Endothelial cell of umbilical vein (primary cell): Measurements from ENCODE around the gene EPS8. TPM values are rescaled to one million over a fixed set of nuclear protein-coding genes. Genes with fewer than 3 reads are reported as not detected.

Source experiments
- BruUV-seq: library from RNA; stranded (reverse); fragments of 400-500 nt; replicated peaks from 2 replicates; lab custom pipeline; 2021; lab: Mats Ljungman, UMichigan
- CTCF ChIA-PET: fragments of 300-600, 350-600 bp; sonication (Branson Sonifier 250); formaldehyde crosslinking; loops from one replicate; lab custom pipeline; 2021; ENCODE audit warnings: antibody characterized with exemption, inconsistent platforms; lab: Charles Lee
- POLR2A ChIA-PET: fragments of 300-600, 350-600 bp; sonication (Branson Sonifier 250); formaldehyde crosslinking; loops from one replicate; lab custom pipeline; 2021; ENCODE audit warnings: antibody characterized with exemption, inconsistent platforms; lab: Charles Lee
- DNase-seq: peaks from one replicate; pipeline ENCODE4 v3.0.0-alpha.2; 2011; ENCODE audit warnings: low read depth, low spot score
- FAIRE-seq: peaks from 2 replicates; lab custom pipeline; 2011; peaks lifted over from hg19 to GRCh38; lab: Jason Lieb, UNC
- H2AFZ ChIP-seq: 2 replicates; pipeline ENCODE4 v1.6.0; 2012; ENCODE audit warnings: low read depth, low read length, control low read depth, inconsistent platforms
- H3K27ac ChIP-seq: 2 replicates; pipeline ENCODE4 v1.5.1; 2011; ENCODE audit warnings: low read depth, mild to moderate bottlenecking, control low read depth, low read length, moderate library complexity; ENCODE audit not compliant: insufficient read depth
- H3K27me3 ChIP-seq, 2 experiments: 2 replicates each; pipeline versions ENCODE4 v1.6.0 to v1.6.1; 2011; ENCODE audit warnings: low read length in 2 of 2, mixed read lengths in 1 of 2; ENCODE audit not compliant: control insufficient read depth in 2 of 2, insufficient read depth in 2 of 2
- H3K36me3 ChIP-seq, 2 experiments: 2 replicates in 1 of 2; 3 replicates in 1 of 2; pipeline ENCODE4 v1.5.1; 2011; ENCODE audit warnings: low read length in 2 of 2, mild to moderate bottlenecking in 1 of 2, moderate library complexity in 1 of 2; ENCODE audit not compliant: control insufficient read depth in 2 of 2, insufficient read depth in 2 of 2; ENCODE audit errors: extremely low read depth in 1 of 2
- H3K4me1 ChIP-seq: 3 replicates; pipeline ENCODE4 v1.5.1; 2011; ENCODE audit warnings: mild to moderate bottlenecking, low read length; ENCODE audit not compliant: control insufficient read depth, insufficient read depth; ENCODE audit errors: extremely low read depth
- H3K4me2 ChIP-seq: 2 replicates; pipeline ENCODE4 v1.6.1; 2011; ENCODE audit warnings: low read length, control low read depth, mixed read lengths; ENCODE audit not compliant: insufficient read depth
- H3K4me3 ChIP-seq, 3 experiments: fragments of 200-600 bp in 1 of 3; sonication (generic), shearing (Covaris generic) in 1 of 3; replicated peaks in 1 of 3; 2 replicates each; pipeline ENCODE4 v1.5.1; 2011 to 2016; ENCODE audit warnings: control low read depth in 3 of 3, low read length in 3 of 3, mild to moderate bottlenecking in 2 of 3, inconsistent platforms in 1 of 3, low read depth in 1 of 3, moderate library complexity in 1 of 3; ENCODE audit not compliant: insufficient read depth in 1 of 3
- H3K79me2 ChIP-seq: 2 replicates; pipeline ENCODE4 v1.6.0; 2012; ENCODE audit warnings: low read length, inconsistent platforms; ENCODE audit not compliant: control insufficient read depth, insufficient read depth
- H3K9ac ChIP-seq: replicated peaks from 2 replicates; pipeline ENCODE3; 2011; ENCODE audit warnings: low read length, control low read depth; ENCODE audit not compliant: insufficient read depth; ENCODE audit errors: extremely low read depth
- H3K9me1 ChIP-seq: replicated peaks from 3 replicates; pipeline ENCODE4 v1.6.0; 2011; ENCODE audit warnings: mild to moderate bottlenecking, low read length; ENCODE audit not compliant: control insufficient read depth, insufficient read depth; ENCODE audit errors: extremely low read depth
- H3K9me3 ChIP-seq: replicated peaks from 2 replicates; pipeline ENCODE4 v1.5.1; 2012; ENCODE audit warnings: low read length, inconsistent platforms; ENCODE audit not compliant: control insufficient read depth, insufficient read depth
- H4K20me1 ChIP-seq: replicated peaks from 2 replicates; pipeline ENCODE3; 2011; ENCODE audit warnings: mild to moderate bottlenecking, low read length; ENCODE audit not compliant: control insufficient read depth, insufficient read depth; ENCODE audit errors: extremely low read depth
- EZH2 ChIP-seq: IDR thresholded peaks from 2 replicates; pipeline ENCODE4 v1.6.1; 2012; ENCODE audit warnings: borderline replicate concordance, low read depth, mild to moderate bottlenecking, moderate library complexity, low read length, inconsistent platforms; ENCODE audit not compliant: severe bottlenecking
- FOS ChIP-seq: IDR thresholded peaks from 2 replicates; pipeline ENCODE4 v1.6.1; 2011; ENCODE audit warnings: mild to moderate bottlenecking, low read length, moderate library complexity, borderline replicate concordance; ENCODE audit not compliant: insufficient read depth
- POLR2A ChIP-seq: IDR thresholded peaks from 2 replicates; pipeline ENCODE4 v1.6.1; 2012; ENCODE audit warnings: low read depth, mild to moderate bottlenecking, control low read depth, low read length
- dilution Hi-C: fragments of 300-500 bp; cut with MboI; formaldehyde crosslinking; loops from one replicate; pipeline ENCODE4 v1.15.0; 2019; ENCODE audit warnings: low sequenced_read_pairs; ENCODE audit not compliant: extremely low pct_ligation_motif_present
- intact Hi-C: fragments of 100-400 bp; cut with micrococcal nuclease; formaldehyde crosslinking; loops from one replicate; pipeline ENCODE4 v1.10.0; 2022
- polyA plus RNA-seq, 4 experiments: library from polyadenylated mRNA; depleted of rRNA in 3 of 4; stranded (reverse) in 3 of 4; unstranded in 1 of 4; fragments of >200 nt; gene quantifications; 2 replicates each; pipeline versions ENCODE4 v1.2.1 to v1.2.3, GENCODE V29; 2011 to 2012; ENCODE audit warnings: missing spikeins in 1 of 4
- total RNA-seq: library from RNA; stranded (reverse); gene quantifications from 2 replicates; pipeline ENCODE4 v1.2.3, GENCODE V29; 2021

The EPS8 gene
- total and polyA plus RNA-seq, 2 donors (not counting 3 experiments of a cell fraction or from before 2014, with no cell fraction given), result 8.4 to 11.9 TPM

GRCh38 chr12:15631007-15631715 lies 158.0 kb downstream of the EPS8 start:
- peaks cover 69% of the 10 kb centered on the region for H3K4me1 ChIP-seq
- ChIA-PET CTCF (no interaction called here), POLR2A (no interaction called here)
- TF ChIP-seq EZH2, result no peak
- H3K4me2 ChIP-seq, result no peak overlapping the region
- no peak overlapping the region for H3K9ac ChIP-seq
- dilution Hi-C loops (no loop called here), intact Hi-C loops (no loop called here)
- no peaks in the 10 kb centered on the region for H3K27me3 ChIP-seq
- no peaks in the 10 kb centered on the region for H3K9me1 ChIP-seq
- H3K36me3 ChIP-seq, result no peaks in the 10 kb centered on the region
- H4K20me1 ChIP-seq, result no peaks in the 10 kb centered on the region
- H3K27ac ChIP-seq, result peak overlapping the region; percentile 94
- no peak overlapping the region for H2AFZ ChIP-seq
- H3K79me2 ChIP-seq, result no peaks in the 10 kb centered on the region
- no peak overlapping the region for H3K4me3 ChIP-seq
- no peak for FAIRE-seq
- no TSS peak for BruUV-seq
- DNase-seq, result no peak
- no peaks in the 10 kb centered on the region for H3K9me3 ChIP-seq

DNA sequence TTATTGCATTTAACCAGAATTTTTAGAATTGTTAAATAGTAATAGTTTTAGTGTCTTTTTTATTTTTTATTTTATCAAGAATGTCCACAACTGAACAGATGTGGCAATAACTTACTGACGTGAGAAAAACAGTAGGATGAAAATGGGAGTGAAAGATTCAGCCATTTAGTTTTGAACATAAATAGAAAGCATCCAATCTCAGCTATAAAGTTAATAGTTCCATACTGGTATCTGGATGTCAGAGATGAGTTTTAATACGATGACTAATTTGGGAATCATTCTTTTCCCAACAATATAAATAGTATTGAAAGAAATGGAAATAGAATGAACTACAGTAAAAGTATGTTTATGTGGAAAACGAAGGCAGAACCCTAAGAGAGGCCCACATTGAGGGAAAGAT lies 159.4 kb downstream of the EPS8 start:
- BruUV-seq, result no TSS peak
- Histone ChIP-seq H3K9me3 (no peaks in the 10 kb centered on the region), H4K20me1 (no peaks in the 10 kb centered on the region), H3K9ac (peak overlapping the region; percentile 77), H3K4me3 (no peak overlapping the region), H3K4me2 (peak overlapping the region; percentile 85), H3K9me1 (no peaks in the 10 kb centered on the region), H3K27me3 (no peaks in the 10 kb centered on the region), H2AFZ (peak overlapping the region; percentile 47), H3K4me1 (peaks cover 60% of the 10 kb centered on the region), H3K27ac (peak overlapping the region; percentile 94), H3K36me3 (no peaks in the 10 kb centered on the region), H3K79me2 (no peaks in the 10 kb centered on the region)
- TF ChIP-seq POLR2A, result no peak
- peak; percentile 31 for TF ChIP-seq FOS
- dilution Hi-C loops, result no loop called here
- ChIA-PET POLR2A (no interaction called here), CTCF (interaction anchor here (0.7 to 2.5 kb wide), 4 partner anchors 9 to 40 kb away, joined by 4 to 7 read pairs (median 4); no protein-coding TSS in a partner anchor)
- DNase-seq, result peak; percentile 42
- no peak for FAIRE-seq
- intact Hi-C loops, result loop anchor here (1.0 to 2.0 kb wide), 5 partner anchors 8 to 253 kb away; partner anchors contain the start of genes EPS8 and STRAP
